A172 (cell line): ENCODE results near the gene PCP2. TPM values are rescaled to one million over a fixed set of nuclear protein-coding genes. Genes with fewer than 3 reads are reported as not detected.

ENCODE experiments used
- DNase-seq: peaks from one replicate; pipeline ENCODE4 v3.0.0-alpha.2; 2015; ENCODE audit warnings: low spot score
- total RNA-seq: library from RNA; depleted of rRNA; stranded (reverse); fragments of >200 nt; shearing (Covaris generic); gene quantifications from 2 replicates; pipeline ENCODE4 v1.2.3, GENCODE V29; 2014

The PCP2 gene
- total RNA-seq, 1 experiment from 2014 or later = not detected

DNA sequence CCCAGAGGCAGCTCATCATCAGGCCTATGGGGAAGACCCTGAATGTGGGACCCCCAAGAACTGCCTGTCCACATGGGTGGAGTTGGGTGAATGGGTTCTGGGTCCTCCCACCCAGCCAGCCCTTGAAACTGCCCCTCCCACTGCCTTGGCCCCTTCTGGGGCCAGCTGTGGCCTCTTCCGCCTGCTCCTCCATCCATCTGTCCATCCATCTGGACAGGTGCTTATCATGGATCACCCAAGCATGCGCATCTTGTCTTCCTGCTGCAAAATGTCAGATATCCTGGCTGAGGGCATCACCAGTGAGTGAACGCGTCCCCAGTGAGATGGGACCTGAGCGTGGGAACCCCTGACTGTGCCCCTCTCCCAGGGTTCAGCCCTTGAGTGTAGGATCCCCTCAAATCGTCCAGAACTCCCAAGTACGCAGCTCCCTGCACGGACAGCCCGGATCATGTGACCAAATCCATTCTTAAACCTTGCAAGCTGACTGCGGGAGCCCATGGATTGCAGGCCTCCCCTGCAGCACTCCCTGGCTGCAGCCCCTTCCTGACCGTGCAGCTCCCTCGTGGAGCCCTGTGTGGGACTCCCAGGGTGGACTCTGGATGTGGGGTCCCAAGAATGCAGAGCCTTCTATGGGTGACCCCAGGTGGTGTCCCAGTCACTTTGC is 5.4 kb upstream of the PCP2 start:
- DNase-seq = no peak

- DNase-seq = no peak
Measured at GRCh38 chr19:7637374-7638256, 4.1 kb upstream of the PCP2 start.

- DNase-seq = no peak
Measured at GRCh38 chr19:7636691-7637373, 3.3 kb upstream of the PCP2 start, which contains the start of gene STXBP2. TSS of gene STXBP2 (plus strand) at chr19:7637110. CDS start at chr19:7637150, 40 bp downstream.

DNA sequence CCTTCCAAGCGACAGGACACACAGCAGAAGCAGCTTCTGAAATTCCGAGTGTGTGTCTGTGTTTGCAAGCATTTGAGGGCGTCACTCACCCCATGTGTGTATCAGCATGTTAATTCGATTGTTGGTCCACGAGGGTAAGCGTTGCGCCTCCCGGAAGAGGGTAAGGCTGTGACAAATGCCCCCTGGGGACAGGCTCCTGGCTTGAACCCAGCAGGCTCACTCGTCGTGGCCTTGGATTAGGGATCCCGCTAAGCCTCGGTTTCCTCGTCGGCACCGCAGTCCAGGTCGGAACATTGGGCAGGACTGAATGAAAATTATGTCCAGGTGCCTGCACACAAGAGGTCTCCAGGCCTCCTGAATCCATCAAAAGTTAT is 2.8 kb upstream of the PCP2 start:
- no peak for DNase-seq

DNA sequence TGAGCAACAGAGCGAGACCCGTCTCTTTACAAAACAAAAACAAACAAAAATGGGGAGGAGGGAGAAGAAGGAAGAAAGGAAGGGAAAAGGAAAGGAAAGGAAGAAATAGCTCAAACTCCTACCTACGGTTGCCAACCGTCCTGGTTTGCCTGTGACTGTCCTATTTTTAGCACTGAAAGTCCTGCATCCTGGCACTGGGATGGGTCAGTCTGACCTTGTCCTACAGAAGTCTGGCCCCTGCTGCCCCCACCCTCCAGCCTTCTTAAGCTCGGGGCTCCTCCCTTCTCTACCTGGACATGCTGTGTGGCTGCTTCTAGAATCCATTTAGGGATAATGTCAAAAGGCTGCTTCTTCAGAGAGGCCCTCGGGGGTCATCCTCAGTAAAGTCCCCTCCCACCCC is 2.2 kb upstream of the PCP2 start:
- DNase-seq = no peak

DNA sequence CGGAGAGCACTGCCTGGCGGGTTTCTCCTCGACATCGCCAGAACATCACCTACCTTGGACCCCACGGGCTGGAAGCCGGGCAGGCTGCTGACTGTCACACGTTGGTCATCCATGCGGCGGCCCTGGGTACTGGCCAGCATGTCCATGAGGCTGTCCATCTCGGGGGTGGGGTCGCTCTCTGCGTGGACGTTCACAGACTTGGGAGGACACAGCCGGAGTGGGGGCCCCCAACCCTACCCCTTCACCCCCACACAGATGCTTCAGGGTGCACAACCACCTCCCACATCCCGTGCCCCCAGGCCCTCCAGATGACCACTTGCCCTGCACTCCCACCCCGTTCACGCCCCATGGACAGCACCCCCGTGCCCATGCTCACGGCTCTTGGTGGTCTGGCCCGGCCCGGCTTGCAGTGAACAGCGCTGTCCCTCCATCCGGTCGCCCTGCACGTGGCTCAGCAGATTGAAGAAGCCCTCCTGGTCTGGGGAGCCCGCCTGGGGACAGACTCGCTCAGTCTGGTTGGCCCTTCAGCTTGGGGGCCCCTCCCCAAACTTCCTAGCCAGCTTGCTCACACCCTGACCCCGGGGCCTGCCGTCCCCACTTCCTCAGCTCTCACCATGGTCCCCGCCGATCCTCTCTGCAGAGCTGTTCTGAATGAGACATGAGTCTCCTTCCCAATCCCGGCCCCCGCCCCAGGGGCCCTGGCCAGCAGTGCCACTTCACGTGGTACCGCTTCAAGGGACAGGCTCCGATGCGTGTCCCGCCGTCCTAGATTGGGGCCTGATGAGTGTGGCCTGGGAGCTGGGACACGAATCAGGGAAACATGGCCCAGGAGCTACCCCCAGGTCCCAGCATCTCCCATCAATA is 947 bp downstream of the PCP2 start:
- no peak for DNase-seq

GRCh38 chr19:7631577-7631976 is 1.9 kb downstream of the PCP2 start:
- no peak for DNase-seq

- DNase-seq = peak; percentile 99
Measured at GRCh38 chr19:7629347-7630054, 4.0 kb downstream of the PCP2 start, which contains the start of the genes PET100 and XAB2. TSS of gene PET100 (plus strand) at chr19:7629793. CDS start at chr19:7629834, 41 bp downstream. TSS of gene XAB2 (minus strand) at chr19:7629545. CDS start at chr19:7629527, 18 bp downstream.

DNA sequence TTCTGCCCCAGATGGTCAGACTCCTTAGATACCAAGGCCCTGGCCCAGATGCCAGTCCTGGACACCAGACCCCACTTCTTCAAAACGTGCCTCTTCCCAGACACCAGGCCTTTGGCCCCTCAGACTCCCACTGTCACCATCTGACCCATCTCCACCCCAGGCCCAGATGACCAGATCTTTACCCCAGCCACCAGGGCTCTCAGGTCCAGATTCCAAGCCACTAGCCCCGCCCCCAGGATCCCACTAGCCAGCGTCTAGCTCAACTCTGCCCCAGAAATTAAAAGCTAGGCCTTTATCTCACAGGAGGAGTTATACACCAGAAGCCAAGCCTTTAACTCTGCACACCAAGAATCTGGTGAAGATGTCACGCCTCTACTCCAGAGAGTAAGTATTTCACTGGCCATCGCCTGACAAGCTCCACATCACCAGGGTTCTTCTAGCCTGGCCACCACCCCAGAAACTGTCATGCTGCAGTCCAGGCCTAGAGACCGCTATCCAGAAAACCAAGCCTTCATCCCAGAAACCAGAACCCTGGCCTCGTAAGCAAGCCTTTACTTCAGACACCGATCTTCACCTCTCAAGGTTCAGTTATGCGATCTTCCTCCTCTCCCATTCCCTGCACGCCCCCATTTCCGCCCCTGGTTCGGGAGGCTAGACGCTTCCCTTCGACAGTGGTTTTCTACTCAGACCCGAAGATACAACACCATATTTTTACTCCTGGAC is 4.8 kb downstream of the PCP2 start:
- DNase-seq = no peak

DNA sequence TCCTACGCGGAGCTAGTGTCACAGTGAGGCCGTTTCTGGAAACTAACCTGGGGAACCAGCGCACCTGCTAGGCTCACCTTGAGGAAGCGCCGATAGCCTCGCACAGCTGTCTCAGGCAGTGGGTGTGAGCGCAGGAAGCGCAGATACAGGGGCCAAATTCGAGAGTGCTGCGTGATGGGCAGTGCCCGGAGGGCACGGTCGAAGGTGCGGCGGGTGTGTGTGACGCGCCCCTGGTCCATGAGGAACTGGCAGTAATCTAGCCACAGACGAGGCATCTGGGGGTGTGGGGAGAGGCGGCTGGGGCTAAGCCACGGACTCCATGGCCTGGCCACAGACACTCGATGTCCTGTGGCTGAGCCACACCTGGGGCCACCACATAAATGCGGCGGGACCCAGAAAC is 6.4 kb downstream of the PCP2 start:
- DNase-seq = no peak

GRCh38 chr19:7625763-7626372 is 7.7 kb downstream of the PCP2 start:
- no peak for DNase-seq

- DNase-seq = no peak
Measured at GRCh38 chr19:7624810-7625209, 8.7 kb downstream of the PCP2 start.

DNA sequence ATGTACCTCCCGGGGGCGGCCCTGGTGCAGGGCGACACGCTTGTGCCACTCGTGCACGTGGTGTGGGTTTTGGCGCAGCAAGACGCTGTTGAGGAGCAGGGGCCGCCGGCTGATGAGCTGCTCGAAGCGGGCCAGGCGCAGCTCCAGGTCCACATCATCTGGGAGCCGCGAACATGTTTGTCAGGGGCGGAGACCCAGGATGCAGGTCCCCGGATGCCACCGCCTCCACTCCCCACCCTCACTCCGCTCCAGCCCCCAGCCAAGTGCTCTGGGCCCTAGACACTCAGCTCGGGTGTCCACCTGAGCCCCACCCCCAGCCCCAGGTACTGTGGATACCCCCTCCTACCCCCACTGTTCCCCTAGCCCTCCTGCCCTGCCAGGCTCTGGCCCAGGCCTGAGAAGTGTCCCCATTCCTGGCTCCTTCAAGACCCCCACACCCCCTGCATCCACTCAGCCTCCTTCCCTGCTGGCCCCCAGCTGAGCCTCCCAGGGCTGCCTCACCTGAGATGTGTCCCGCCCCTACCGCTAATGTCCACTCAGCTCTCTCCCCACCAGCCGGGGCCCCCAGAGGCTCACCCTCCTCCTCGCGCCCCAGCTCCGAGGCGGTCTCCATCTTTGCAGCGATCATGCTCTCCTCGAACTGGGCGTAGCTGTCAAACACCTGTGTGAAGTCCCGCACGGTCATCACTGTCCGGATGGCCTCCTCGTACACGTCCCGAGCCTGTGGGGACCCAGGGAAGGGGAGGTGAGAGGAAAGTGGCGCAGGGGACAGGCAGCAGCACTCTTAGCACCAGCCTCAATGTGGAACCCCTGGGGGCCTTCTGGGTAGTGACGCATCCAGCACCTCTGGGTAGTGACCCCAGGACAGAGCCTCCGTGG is 9.6 kb downstream of the PCP2 start:
- DNase-seq = no peak

- no peak for DNase-seq
Measured at GRCh38 chr19:7622933-7623685, 10.4 kb downstream of the PCP2 start.

DNA sequence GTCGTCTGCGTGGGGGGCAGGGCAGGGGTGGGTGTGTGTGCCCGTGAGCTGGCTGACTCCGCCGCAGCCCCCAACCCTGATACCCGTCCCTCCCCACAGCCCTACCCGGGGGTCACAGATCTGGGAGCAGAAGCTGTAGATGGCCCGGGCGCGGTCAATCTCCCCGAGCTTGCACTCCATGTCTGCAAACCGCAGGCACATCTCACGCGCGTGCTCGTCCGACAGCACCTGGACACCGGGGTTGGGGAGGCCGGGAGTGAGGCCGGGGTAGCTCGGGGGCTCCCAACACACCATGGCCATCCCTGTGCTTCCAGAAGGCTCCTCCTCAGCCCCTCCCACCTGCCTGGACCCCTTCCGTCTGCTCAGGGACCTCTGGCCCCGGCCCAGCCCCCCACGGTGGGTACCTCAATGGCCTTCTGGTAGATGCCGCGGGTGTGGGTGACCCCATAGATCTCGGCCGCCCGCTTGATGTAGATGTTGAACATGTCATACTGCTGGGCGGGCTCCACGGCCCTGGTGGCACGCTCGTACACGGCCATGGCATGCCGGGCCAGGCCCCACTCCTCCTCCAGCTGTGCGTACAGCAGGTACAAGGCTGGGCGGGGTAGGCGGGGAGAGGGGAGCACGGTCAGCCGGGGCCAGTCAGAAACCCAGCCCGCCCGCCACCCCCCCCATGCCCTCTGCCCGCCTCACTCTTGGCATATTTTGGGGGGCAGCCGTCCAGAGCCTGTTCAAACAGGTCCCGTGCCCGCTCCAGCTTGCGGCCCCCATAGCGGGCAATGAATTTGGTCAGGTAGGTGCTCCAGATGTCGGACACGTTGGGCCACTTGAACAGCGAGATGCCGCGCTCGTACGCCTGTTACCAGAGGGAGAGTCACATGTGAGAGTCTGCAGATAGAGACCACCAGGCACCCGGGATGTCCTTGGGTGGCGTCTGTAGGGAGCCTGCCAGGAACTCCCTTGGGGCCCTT is 12.8 kb downstream of the PCP2 start:
- no peak for DNase-seq

- DNase-seq = no peak
Measured at GRCh38 chr19:7619671-7620441, 13.7 kb downstream of the PCP2 start.
